Trophoblast cell (in vitro differentiated cells and primary cell): Measurements from ENCODE around the gene CDH15.
A peak's percentile ranks its signal among the peaks of the same experiment; 100 is the strongest.

Source experiments
- DNase-seq, 2 donors: peaks; one replicate each; pipeline ENCODE4 v3.0.0-alpha.2; 2016
- H2AFZ ChIP-seq: 2 replicates; pipeline ENCODE4 v1.6.1; 2013; ENCODE audit warnings: low read length, moderate library complexity, mild to moderate bottlenecking; ENCODE audit not compliant: insufficient read depth, poor library complexity
- H2AK5ac ChIP-seq: 2 replicates; pipeline ENCODE4 v1.6.1; 2013; ENCODE audit warnings: mild to moderate bottlenecking, low read length
- H2BK120ac ChIP-seq: 2 replicates; pipeline ENCODE4 v1.6.1; 2013; ENCODE audit warnings: low read length, mild to moderate bottlenecking, moderate library complexity; ENCODE audit not compliant: insufficient read depth, poor library complexity
- H2BK12ac ChIP-seq: 2 replicates; pipeline ENCODE4 v1.6.1; 2013; ENCODE audit warnings: mild to moderate bottlenecking, low read length, moderate library complexity
- H2BK5ac ChIP-seq: 2 replicates; pipeline ENCODE4 v1.6.1; 2013; ENCODE audit warnings: low read length, low read depth, moderate library complexity, mild to moderate bottlenecking; ENCODE audit not compliant: poor library complexity
- H3K14ac ChIP-seq: 2 replicates; pipeline ENCODE4 v1.6.1; 2013; ENCODE audit warnings: mild to moderate bottlenecking, low read length
- H3K18ac ChIP-seq: 2 replicates; pipeline ENCODE4 v1.6.1; 2013; ENCODE audit warnings: mild to moderate bottlenecking, low read length
- H3K23ac ChIP-seq: 2 replicates; pipeline ENCODE4 v1.6.1; 2013; ENCODE audit warnings: low read length
- H3K27ac ChIP-seq: 2 replicates; pipeline ENCODE4 v1.5.1; 2013; ENCODE audit warnings: low read depth, mild to moderate bottlenecking, inconsistent platforms, low read length, moderate library complexity
- H3K27me3 ChIP-seq: 2 replicates; pipeline ENCODE4 v1.6.1; 2013; ENCODE audit warnings: inconsistent platforms, mild to moderate bottlenecking, low read length, moderate library complexity; ENCODE audit not compliant: insufficient read depth
- H3K36me3 ChIP-seq, 2 experiments: 1 replicate in 1 of 2; 2 replicates in 1 of 2; pipeline ENCODE4 v1.6.1; 2013; ENCODE audit warnings: low read length in 2 of 2, mild to moderate bottlenecking in 2 of 2, moderate library complexity in 1 of 2; ENCODE audit not compliant: insufficient read depth in 2 of 2, control insufficient read depth in 1 of 2
- H3K4ac ChIP-seq: 2 replicates; pipeline ENCODE4 v1.6.1; 2013; ENCODE audit warnings: low read depth, mild to moderate bottlenecking, low read length, moderate library complexity
- H3K4me1 ChIP-seq, 2 experiments: 1 replicate in 1 of 2; 2 replicates in 1 of 2; pipeline ENCODE4 v1.6.1; 2013; ENCODE audit warnings: low read length in 2 of 2, mild to moderate bottlenecking in 2 of 2, moderate library complexity in 1 of 2; ENCODE audit not compliant: insufficient read depth in 2 of 2, control insufficient read depth in 1 of 2
- H3K4me2 ChIP-seq: 2 replicates; pipeline ENCODE4 v1.6.1; 2013; ENCODE audit warnings: inconsistent platforms, mild to moderate bottlenecking, low read length, moderate library complexity
- H3K4me3 ChIP-seq: 2 replicates; pipeline ENCODE4 v1.5.1; 2013; ENCODE audit warnings: mild to moderate bottlenecking, low read depth, low read length, inconsistent platforms
- H3K79me1 ChIP-seq: one replicate; pipeline ENCODE4 v1.6.1; 2013; ENCODE audit warnings: low read length
- H3K79me2 ChIP-seq: 2 replicates; pipeline ENCODE4 v1.6.1; 2013; ENCODE audit warnings: low read length, mild to moderate bottlenecking; ENCODE audit not compliant: control insufficient read depth, insufficient read depth, poor library complexity
- H3K9ac ChIP-seq: 2 replicates; pipeline ENCODE4 v1.6.1; 2013; ENCODE audit warnings: mild to moderate bottlenecking, low read length
- H3K9me3 ChIP-seq: 2 replicates; pipeline ENCODE4 v1.6.1; 2013; ENCODE audit warnings: low read depth, mild to moderate bottlenecking, control low read depth, inconsistent platforms, low read length; ENCODE audit not compliant: insufficient read depth
- H4K12ac ChIP-seq: 2 replicates; pipeline ENCODE4 v1.6.1; 2013; ENCODE audit warnings: low read depth, mild to moderate bottlenecking, low read length, moderate library complexity
- H4K8ac ChIP-seq: 2 replicates; pipeline ENCODE4 v1.6.1; 2013; ENCODE audit warnings: low read depth, mild to moderate bottlenecking, low read length, moderate library complexity
- H4K91ac ChIP-seq: one replicate; pipeline ENCODE4 v1.6.1; 2013; ENCODE audit warnings: low read depth, mild to moderate bottlenecking, low read length, moderate library complexity
- WGBS: extraction: QIAGEN DNeasy Blood & Tissue Kit; methylation state at CpG from one replicate; pipeline ENCODE4 v1.1.7; 2013; ENCODE audit warnings: missing lambda C conversion rate; ENCODE audit not compliant: insufficient read length, insufficient coverage; ENCODE audit errors: extremely low coverage; 5-methylcytosine and 5-hydroxymethylcytosine counted together

CDH15 gene

GRCh38 chr16:89168381-89169189 is 3.0 kb upstream of the CDH15 start:
- H4K12ac ChIP-seq = no peak overlapping the region
- H4K91ac ChIP-seq = no peak overlapping the region
- H3K4ac ChIP-seq = no peak overlapping the region
- no peaks in the 10 kb centered on the region for H3K79me2 ChIP-seq
- WGBS = no CpG with 5 or more reads among the region's 23 CpGs
- H3K18ac ChIP-seq = no peak overlapping the region
- H2AK5ac ChIP-seq = no peak overlapping the region
- H3K36me3 ChIP-seq = no peaks in the 10 kb centered on the region
- H3K4me3 ChIP-seq = no peak overlapping the region
- no peak overlapping the region for H4K8ac ChIP-seq
- no peak overlapping the region for H3K9ac ChIP-seq
- H3K79me1 ChIP-seq = peaks cover 3% of the 10 kb centered on the region
- H3K23ac ChIP-seq = no peak overlapping the region
- H3K14ac ChIP-seq = no peak overlapping the region
- H3K27me3 ChIP-seq = peaks cover 9% of the 10 kb centered on the region
- no peak overlapping the region for H2BK12ac ChIP-seq
- peaks cover 6 to 12% of the 10 kb centered on the region in 2 experiments for H3K4me1 ChIP-seq
- no peak overlapping the region for H2AFZ ChIP-seq
- H2BK120ac ChIP-seq = no peak overlapping the region
- no peak overlapping the region for H3K4me2 ChIP-seq
- H2BK5ac ChIP-seq = no peak overlapping the region
- H3K27ac ChIP-seq = no peak overlapping the region
- no peak for DNase-seq
- peaks cover 5% of the 10 kb centered on the region for H3K9me3 ChIP-seq

GRCh38 chr16:89169778-89170177 is 1.8 kb upstream of the CDH15 start:
- Histone ChIP-seq H3K9me3 (peaks cover 5% of the 10 kb centered on the region), H3K27ac (no peak overlapping the region), H4K8ac (no peak overlapping the region), H3K18ac (no peak overlapping the region), H2BK12ac (no peak overlapping the region), H4K91ac (no peak overlapping the region), H2BK120ac (no peak overlapping the region), H3K4me3 (no peak overlapping the region), H3K23ac (no peak overlapping the region), H2AFZ (no peak overlapping the region), H3K79me1 (peaks cover 3% of the 10 kb centered on the region), H3K4ac (no peak overlapping the region), H4K12ac (no peak overlapping the region), H3K4me1 (peaks cover 6 to 12% of the 10 kb centered on the region in 2 experiments), H3K79me2 (no peaks in the 10 kb centered on the region), H2AK5ac (no peak overlapping the region), H3K9ac (no peak overlapping the region), H3K36me3 (no peaks in the 10 kb centered on the region), H2BK5ac (no peak overlapping the region), H3K27me3 (peaks cover 9% of the 10 kb centered on the region), H3K4me2 (no peak overlapping the region), H3K14ac (no peak overlapping the region)
- no peak for DNase-seq
- no CpG with 5 or more reads among the region's 14 CpGs for WGBS

GRCh38 chr16:89170346-89171215 is 967 bp upstream of the CDH15 start:
- no peak overlapping the region for H3K18ac ChIP-seq
- H2BK12ac ChIP-seq = no peak overlapping the region
- H3K27ac ChIP-seq = no peak overlapping the region
- H4K8ac ChIP-seq = no peak overlapping the region
- H3K4me2 ChIP-seq = peak overlapping the region; percentile 32
- H2BK120ac ChIP-seq = no peak overlapping the region
- no peak overlapping the region for H2AK5ac ChIP-seq
- H3K4me1 ChIP-seq = peaks cover 6 to 12% of the 10 kb centered on the region in 2 experiments
- no peak overlapping the region for H3K4me3 ChIP-seq
- H3K14ac ChIP-seq = no peak overlapping the region
- no peak for DNase-seq
- no peak overlapping the region for H4K91ac ChIP-seq
- H3K79me1 ChIP-seq = peaks cover 3% of the 10 kb centered on the region
- H3K36me3 ChIP-seq = no peaks in the 10 kb centered on the region
- H3K79me2 ChIP-seq = no peaks in the 10 kb centered on the region
- no peak overlapping the region for H3K9ac ChIP-seq
- no CpG with 5 or more reads among the region's 34 CpGs for WGBS
- no peak overlapping the region for H4K12ac ChIP-seq
- H3K23ac ChIP-seq = no peak overlapping the region
- no peak overlapping the region for H2BK5ac ChIP-seq
- peaks cover 5% of the 10 kb centered on the region for H3K9me3 ChIP-seq
- H3K27me3 ChIP-seq = peaks cover 9% of the 10 kb centered on the region
- H2AFZ ChIP-seq = peak overlapping the region; percentile 23
- H3K4ac ChIP-seq = no peak overlapping the region

- Histone ChIP-seq H3K23ac (no peak overlapping the region), H3K27me3 (peaks cover 9% of the 10 kb centered on the region), H3K4ac (no peak overlapping the region), H2BK5ac (no peak overlapping the region), H3K4me2 (no peak overlapping the region), H2AK5ac (no peak overlapping the region), H4K8ac (no peak overlapping the region), H2BK12ac (no peak overlapping the region), H3K4me3 (no peak overlapping the region), H3K79me2 (no peaks in the 10 kb centered on the region), H3K36me3 (no peaks in the 10 kb centered on the region), H3K9me3 (peaks cover 5% of the 10 kb centered on the region), H3K18ac (no peak overlapping the region), H3K4me1 (peaks cover 4 to 10% of the 10 kb centered on the region in 2 experiments), H3K9ac (no peak overlapping the region), H4K12ac (no peak overlapping the region), H4K91ac (no peak overlapping the region), H2AFZ (no peak overlapping the region), H2BK120ac (no peak overlapping the region), H3K27ac (no peak overlapping the region), H3K79me1 (peaks cover 2% of the 10 kb centered on the region), H3K14ac (no peak overlapping the region)
- no peak for DNase-seq
- no CpG with 5 or more reads among the region's 11 CpGs for WGBS
Observed at GRCh38 chr16:89172171-89172527, 601 bp downstream of the CDH15 start.
